H1 (cell line): ENCODE data around the gene RNF225.

ENCODE experiments used
- SAP30 ChIP-seq: fragments of 300-600 bp; sonication (generic); IDR thresholded peaks from 2 replicates; pipeline ENCODE4 v1.7.1; 2012; ENCODE audit warnings: low read length, moderate library complexity, mild to moderate bottlenecking, inconsistent platforms; ENCODE audit not compliant: insufficient read depth, insufficient replicate concordance
- TAF1 ChIP-seq: IDR thresholded peaks from 2 replicates; pipeline ENCODE4 v1.6.1; 2011; ENCODE audit warnings: mild to moderate bottlenecking, low read depth, low read length
- TF ChIP-seq, protein P1 (sequence below), 3 experiments: IDR thresholded peaks; 1 replicate in 2 of 3; 2 replicates in 1 of 3; pipeline versions ENCODE4 v1.5.1 to v1.6.1; 2011; ENCODE audit warnings: low read length in 3 of 3, mild to moderate bottlenecking in 3 of 3, inconsistent platforms in 2 of 3, low read depth in 1 of 3, moderate library complexity in 1 of 3; ENCODE audit not compliant: insufficient read depth in 1 of 3; ENCODE audit errors: control extremely low read depth in 1 of 3

DNA sequence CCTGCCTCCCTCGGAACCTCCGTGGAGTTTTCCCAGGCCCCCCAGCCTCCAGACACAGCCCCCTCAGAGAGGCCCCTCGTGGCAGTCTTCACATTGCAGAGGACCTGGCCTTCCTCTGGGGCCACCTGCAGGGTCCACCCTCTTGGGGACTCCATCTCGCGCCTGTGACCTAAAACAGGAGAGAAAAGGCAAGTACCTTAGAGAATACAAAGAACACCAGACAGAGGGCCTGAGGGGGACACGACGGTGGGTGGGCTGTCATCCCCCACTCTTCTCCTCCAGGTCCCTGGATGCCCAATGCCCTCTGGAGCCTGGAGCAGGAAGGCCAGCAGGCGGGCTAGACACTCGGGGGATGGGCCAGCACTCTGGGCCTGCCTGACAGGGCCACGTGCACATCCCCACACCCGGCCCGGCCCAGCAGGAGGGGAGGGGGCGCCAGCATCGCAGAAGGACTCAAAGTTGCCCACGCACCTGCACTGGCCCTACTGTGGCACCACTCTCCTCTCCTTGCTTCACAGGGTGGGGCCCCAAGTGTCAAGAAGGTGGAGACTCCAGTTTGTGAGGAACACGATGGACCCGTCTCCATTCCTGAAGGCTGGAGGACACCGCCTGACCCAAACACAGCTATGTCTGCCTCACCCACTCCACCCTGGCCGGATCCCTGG lies 37.8 kb upstream of the RNF225 start:
- TF ChIP-seq SAP30, result no peak
- TF ChIP-seq, protein P1, sequence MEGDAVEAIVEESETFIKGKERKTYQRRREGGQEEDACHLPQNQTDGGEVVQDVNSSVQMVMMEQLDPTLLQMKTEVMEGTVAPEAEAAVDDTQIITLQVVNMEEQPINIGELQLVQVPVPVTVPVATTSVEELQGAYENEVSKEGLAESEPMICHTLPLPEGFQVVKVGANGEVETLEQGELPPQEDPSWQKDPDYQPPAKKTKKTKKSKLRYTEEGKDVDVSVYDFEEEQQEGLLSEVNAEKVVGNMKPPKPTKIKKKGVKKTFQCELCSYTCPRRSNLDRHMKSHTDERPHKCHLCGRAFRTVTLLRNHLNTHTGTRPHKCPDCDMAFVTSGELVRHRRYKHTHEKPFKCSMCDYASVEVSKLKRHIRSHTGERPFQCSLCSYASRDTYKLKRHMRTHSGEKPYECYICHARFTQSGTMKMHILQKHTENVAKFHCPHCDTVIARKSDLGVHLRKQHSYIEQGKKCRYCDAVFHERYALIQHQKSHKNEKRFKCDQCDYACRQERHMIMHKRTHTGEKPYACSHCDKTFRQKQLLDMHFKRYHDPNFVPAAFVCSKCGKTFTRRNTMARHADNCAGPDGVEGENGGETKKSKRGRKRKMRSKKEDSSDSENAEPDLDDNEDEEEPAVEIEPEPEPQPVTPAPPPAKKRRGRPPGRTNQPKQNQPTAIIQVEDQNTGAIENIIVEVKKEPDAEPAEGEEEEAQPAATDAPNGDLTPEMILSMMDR (IDR thresholded peaks at IDR 0.05; ENCODE audit: control extremely low read depth in 1 of 3, insufficient read depth in 1 of 3, low read depth in 1 of 3, low read length in 3 of 3), result no peak
- TF ChIP-seq TAF1, result no peak
